NCI-H524 (cell line): Measurements from ENCODE around the gene VSTM4.

Experiments
- DNase-seq, 2 experiments: peaks; one replicate each; lab custom pipeline; 2025; lab: John Stamatoyannopoulos, UW

The VSTM4 gene

GRCh38 chr10:49141541-49142332 is 26.4 kb upstream of the VSTM4 start:
- no peak for DNase-seq

- no peak for DNase-seq
These were observed 25.2 kb upstream of the VSTM4 start for GRCh38 chr10:49140304-49141177.

- no peak for DNase-seq
These were observed 24.5 kb upstream of the VSTM4 start for GRCh38 chr10:49139846-49140195.

GRCh38 chr10:49139028-49139845 is 23.9 kb upstream of the VSTM4 start:
- DNase-seq, result no peak

- no peak for DNase-seq
These were observed 23.1 kb upstream of the VSTM4 start for GRCh38 chr10:49138361-49138891.

- no peak for DNase-seq
These were observed 21.2 kb upstream of the VSTM4 start for GRCh38 chr10:49136525-49136924.

- DNase-seq, result no peak
These were observed 20.4 kb upstream of the VSTM4 start for GRCh38 chr10:49135575-49136313.

GRCh38 chr10:49134327-49134726 is 19.0 kb upstream of the VSTM4 start:
- no peak for DNase-seq

- no peak for DNase-seq
These were observed 18.5 kb upstream of the VSTM4 start, which contains the start of gene FAM170B for GRCh38 chr10:49133706-49134248. TSS of gene FAM170B (minus strand) at chr10:49134021. CDS start at chr10:49133918, 103 bp downstream.

GRCh38 chr10:49132362-49132737 is 17.0 kb upstream of the VSTM4 start:
- no peak for DNase-seq

- no peak for DNase-seq
These were observed 16.4 kb upstream of the VSTM4 start for GRCh38 chr10:49131507-49132361.

- DNase-seq, result no peak
These were observed 14.1 kb upstream of the VSTM4 start for GRCh38 chr10:49129376-49129775.

GRCh38 chr10:49128854-49129253 is 13.5 kb upstream of the VSTM4 start:
- no peak for DNase-seq

- no peak for DNase-seq
These were observed 8.9 kb upstream of the VSTM4 start for GRCh38 chr10:49123981-49124950.

GRCh38 chr10:49120911-49121310 is 5.6 kb upstream of the VSTM4 start:
- no peak for DNase-seq

GRCh38 chr10:49119746-49120145 is 4.4 kb upstream of the VSTM4 start:
- DNase-seq, result no peak

GRCh38 chr10:49118430-49119074 is 3.2 kb upstream of the VSTM4 start:
- no peak for DNase-seq

GRCh38 chr10:49117376-49118070 is 2.2 kb upstream of the VSTM4 start:
- DNase-seq, result no peak
